CD8-positive, alpha-beta memory T cell (primary cell): Measurements from ENCODE around the gene DOCK10. TPM values are rescaled to one million over a fixed set of nuclear protein-coding genes. Genes with fewer than 3 reads are reported as not detected.

Source experiments
- CTCF ChIA-PET: fragments of 350-600 bp; sonication (Branson Sonifier 250); formaldehyde crosslinking; loops from one replicate; lab custom pipeline; 2021; ENCODE audit warnings: antibody characterized with exemption; lab: Charles Lee
- POLR2A ChIA-PET: fragments of 350-600 bp; sonication (Branson Sonifier 250); formaldehyde crosslinking; loops from one replicate; lab custom pipeline; 2021; ENCODE audit warnings: antibody characterized with exemption; lab: Charles Lee
- DNase-seq, 5 donors: peaks; one replicate each; pipeline versions ENCODE4 v3.0.0 to v3.0.0-alpha.2; 2020 to 2022; ENCODE audit warnings: mixed read lengths in 1 of 5
- H3K27ac ChIP-seq: one replicate; pipeline ENCODE4 v1.7.0; 2013; ENCODE audit warnings: low read depth, mild to moderate bottlenecking, low read length, moderate library complexity
- H3K27me3 ChIP-seq: 2 replicates; pipeline ENCODE4 v1.7.0; 2013; ENCODE audit warnings: low read length, mild to moderate bottlenecking; ENCODE audit not compliant: insufficient read depth, poor library complexity, severe bottlenecking
- H3K36me3 ChIP-seq: 2 replicates; pipeline ENCODE4 v1.7.0; 2013; ENCODE audit warnings: mild to moderate bottlenecking, low read length, moderate library complexity; ENCODE audit not compliant: insufficient read depth
- H3K4me1 ChIP-seq: 2 replicates; pipeline ENCODE4 v1.7.0; 2013; ENCODE audit warnings: mild to moderate bottlenecking, low read length, moderate library complexity; ENCODE audit not compliant: insufficient read depth
- H3K4me3 ChIP-seq: 2 replicates; pipeline ENCODE4 v1.7.0; 2013; ENCODE audit warnings: mild to moderate bottlenecking, low read length
- H3K9me3 ChIP-seq: 2 replicates; pipeline ENCODE4 v1.7.0; 2013; ENCODE audit warnings: mild to moderate bottlenecking, low read length
- H3K27ac Mint-ChIP-seq, 8 donors: one replicate each; pipeline ENCODE4 v1.8.0; 2020 to 2021; ENCODE audit warnings: mixed read lengths in 8 of 8, mild to moderate bottlenecking in 6 of 8, inconsistent platforms in 3 of 8, moderate library complexity in 3 of 8
- H3K27me3 Mint-ChIP-seq, 2 donors: one replicate each; pipeline ENCODE4 v1.8.0; 2020 to 2021; ENCODE audit warnings: mixed read lengths in 2 of 2, mild to moderate bottlenecking in 1 of 2, moderate library complexity in 1 of 2
- H3K36me3 Mint-ChIP-seq, 3 donors: one replicate each; pipeline ENCODE4 v1.8.0; 2020 to 2021; ENCODE audit warnings: mixed read lengths in 3 of 3, inconsistent platforms in 1 of 3, mild to moderate bottlenecking in 1 of 3
- H3K4me1 Mint-ChIP-seq, 3 donors: one replicate each; pipeline ENCODE4 v1.8.0; 2020 to 2021; ENCODE audit warnings: mixed read lengths in 3 of 3, inconsistent platforms in 1 of 3, mild to moderate bottlenecking in 1 of 3
- H3K4me3 Mint-ChIP-seq, 7 donors: one replicate each; pipeline ENCODE4 v1.8.0; 2020 to 2021; ENCODE audit warnings: mixed read lengths in 7 of 7, mild to moderate bottlenecking in 6 of 7, moderate library complexity in 4 of 7, inconsistent platforms in 2 of 7
- H3K9me3 Mint-ChIP-seq, 5 donors: one replicate each; pipeline ENCODE4 v1.8.0; 2020 to 2022; ENCODE audit warnings: mixed read lengths in 5 of 5, mild to moderate bottlenecking in 3 of 5, moderate library complexity in 2 of 5, inconsistent platforms in 1 of 5
- polyA plus RNA-seq: library from polyadenylated mRNA; unstranded; fragments of 300-500 nt; fragmentation: Illumina TruSeq; gene quantifications from one replicate; pipeline ENCODE4 v1.2.3, GENCODE V29; 2021
- total RNA-seq, 2 experiments: library from RNA; stranded (reverse); gene quantifications; one replicate each; pipeline ENCODE4 v1.2.3, GENCODE V29; 2021

The DOCK10 gene
- total and polyA plus RNA-seq, 3 experiments from 2014 or later = 52.4 to 138 (median 135) TPM

- Histone ChIP-seq H3K27me3 (no peaks in the 10 kb centered on the region), H3K4me3 (no peak overlapping the region), H3K9me3 (no peaks in the 10 kb centered on the region), H3K4me1 (peaks cover 61% of the 10 kb centered on the region), H3K36me3 (no peaks in the 10 kb centered on the region), H3K27ac (no peak overlapping the region)
- CTCF ChIA-PET = interaction anchor here (0.8 to 5.4 kb wide), 3 partner anchors 9 to 202 kb away, joined by 3 to 30 read pairs (median 3); no protein-coding TSS in a partner anchor
- Mint-ChIP-seq H3K27ac (peak overlapping the region in 6 of 8 donors; percentile 29 to 83 (median 62)), H3K4me3 (no peak overlapping the region), H3K27me3 (no peaks in the 10 kb centered on the region), H3K9me3 (no peaks in the 10 kb centered on the region), H3K36me3 (peaks cover 0 to 3% (median 3%) of the 10 kb centered on the region in 3 donors), H3K4me1 (peaks cover 76 to 100% (median 96%) of the 10 kb centered on the region in 3 donors)
- no peak for DNase-seq
- POLR2A ChIA-PET = no interaction called here
These were observed 31.5 kb downstream of the DOCK10 start for GRCh38 chr2:225010804-225011203.

- Mint-ChIP-seq H3K27me3 (no peaks in the 10 kb centered on the region), H3K36me3 (peaks cover 0 to 5% (median 4%) of the 10 kb centered on the region in 3 donors), H3K4me3 (peak overlapping the region in 1 of 7 donors; percentile 19), H3K9me3 (no peaks in the 10 kb centered on the region), H3K27ac (peak overlapping the region; percentile 24 to 87 (median 68)), H3K4me1 (peaks cover 75 to 100% (median 95%) of the 10 kb centered on the region in 3 donors)
- Histone ChIP-seq H3K4me1 (peaks cover 59% of the 10 kb centered on the region), H3K27me3 (no peaks in the 10 kb centered on the region), H3K36me3 (no peaks in the 10 kb centered on the region), H3K27ac (no peak overlapping the region), H3K4me3 (no peak overlapping the region), H3K9me3 (no peaks in the 10 kb centered on the region)
- ChIA-PET POLR2A (interaction anchor here (0.7 kb wide), 1 partner anchor 45 kb away, joined by 5 read pairs; no protein-coding TSS in a partner anchor), CTCF (interaction anchor here (0.8 to 5.4 kb wide), 6 partner anchors 8 to 201 kb away, joined by 3 to 30 read pairs (median 4); no protein-coding TSS in a partner anchor)
- no peak for DNase-seq
These were observed 32.5 kb downstream of the DOCK10 start for GRCh38 chr2:225009768-225010167.

- no peaks in the 10 kb centered on the region for H3K27me3 ChIP-seq
- no peaks in the 10 kb centered on the region for H3K36me3 ChIP-seq
- Mint-ChIP-seq H3K27me3 (no peaks in the 10 kb centered on the region), H3K36me3 (peaks cover 0 to 7% (median 4%) of the 10 kb centered on the region in 3 donors), H3K9me3 (no peaks in the 10 kb centered on the region), H3K27ac (peak overlapping the region in 7 of 8 donors; percentile 23 to 63 (median 49)), H3K4me3 (no peak overlapping the region), H3K4me1 (peaks cover 75 to 100% (median 96%) of the 10 kb centered on the region in 3 donors)
- no peak overlapping the region for H3K4me3 ChIP-seq
- ChIA-PET POLR2A (interaction anchor here (0.7 kb wide), 1 partner anchor 46 kb away, joined by 5 read pairs; no protein-coding TSS in a partner anchor), CTCF (interaction anchor here (0.8 to 1.4 kb wide), 5 partner anchors 11 to 183 kb away, joined by 3 to 4 read pairs (median 3); no protein-coding TSS in a partner anchor)
- H3K27ac ChIP-seq = no peak overlapping the region
- peaks cover 59% of the 10 kb centered on the region for H3K4me1 ChIP-seq
- no peak for DNase-seq
- no peaks in the 10 kb centered on the region for H3K9me3 ChIP-seq
These were observed 33.3 kb downstream of the DOCK10 start for GRCh38 chr2:225008935-225009334.

- CTCF ChIA-PET = interaction anchor here (0.8 to 1.3 kb wide), 3 partner anchors 12 to 21 kb away, joined by 3 to 4 read pairs (median 3); no protein-coding TSS in a partner anchor
- Mint-ChIP-seq H3K27ac (peak overlapping the region in 7 of 8 donors; percentile 10 to 60 (median 38)), H3K4me1 (peaks cover 74 to 100% (median 96%) of the 10 kb centered on the region in 3 donors), H3K27me3 (no peaks in the 10 kb centered on the region), H3K36me3 (peaks cover 0 to 8% (median 4%) of the 10 kb centered on the region in 3 donors), H3K4me3 (no peak overlapping the region), H3K9me3 (no peaks in the 10 kb centered on the region)
- no peaks in the 10 kb centered on the region for H3K36me3 ChIP-seq
- DNase-seq = no peak
- POLR2A ChIA-PET = no interaction called here
- no peaks in the 10 kb centered on the region for H3K27me3 ChIP-seq
- H3K4me3 ChIP-seq = no peak overlapping the region
- H3K4me1 ChIP-seq = peaks cover 55% of the 10 kb centered on the region
- no peaks in the 10 kb centered on the region for H3K9me3 ChIP-seq
- H3K27ac ChIP-seq = no peak overlapping the region
These were observed 34.0 kb downstream of the DOCK10 start for GRCh38 chr2:225008179-225008856.

- Histone ChIP-seq H3K4me1 (peaks cover 52% of the 10 kb centered on the region), H3K27me3 (no peaks in the 10 kb centered on the region), H3K9me3 (no peaks in the 10 kb centered on the region), H3K36me3 (no peaks in the 10 kb centered on the region), H3K4me3 (no peak overlapping the region), H3K27ac (no peak overlapping the region)
- H3K27ac Mint-ChIP-seq = peak overlapping the region in 5 of 8 donors; percentile 29 to 86 (median 69)
- POLR2A ChIA-PET = no interaction called here
- H3K4me1 Mint-ChIP-seq = peaks cover 75 to 98% (median 97%) of the 10 kb centered on the region in 3 donors
- no peaks in the 10 kb centered on the region for H3K9me3 Mint-ChIP-seq
- H3K27me3 Mint-ChIP-seq = no peaks in the 10 kb centered on the region
- peak overlapping the region in 1 of 7 donors; percentile 3 for H3K4me3 Mint-ChIP-seq
- CTCF ChIA-PET = no interaction called here
- no peak for DNase-seq
- peaks cover 0 to 8% (median 6%) of the 10 kb centered on the region in 3 donors for H3K36me3 Mint-ChIP-seq
These were observed 35.5 kb downstream of the DOCK10 start for GRCh38 chr2:225006730-225007129.

- Histone ChIP-seq H3K4me3 (no peak overlapping the region), H3K36me3 (no peaks in the 10 kb centered on the region), H3K4me1 (peaks cover 58% of the 10 kb centered on the region), H3K27ac (no peak overlapping the region), H3K27me3 (no peaks in the 10 kb centered on the region), H3K9me3 (no peaks in the 10 kb centered on the region)
- no peak for DNase-seq
- H3K27ac Mint-ChIP-seq = peak overlapping the region in 6 of 8 donors; percentile 24 to 78 (median 48)
- no peak overlapping the region for H3K4me3 Mint-ChIP-seq
- H3K36me3 Mint-ChIP-seq = peaks cover 0 to 10% (median 10%) of the 10 kb centered on the region in 3 donors
- no peaks in the 10 kb centered on the region for H3K9me3 Mint-ChIP-seq
- ChIA-PET CTCF (interaction anchor here (4.2 kb wide), 1 partner anchor 11 kb away, joined by 20 read pairs; no protein-coding TSS in a partner anchor), POLR2A (no interaction called here)
- no peaks in the 10 kb centered on the region for H3K27me3 Mint-ChIP-seq
- peaks cover 71 to 98% (median 95%) of the 10 kb centered on the region in 3 donors for H3K4me1 Mint-ChIP-seq
These were observed 37.7 kb downstream of the DOCK10 start for GRCh38 chr2:225004597-225004996.

- DNase-seq = peak in 1 of 5 donors; percentile 26
- peak overlapping the region; percentile 28 to 88 (median 80) for H3K27ac Mint-ChIP-seq
- no peak overlapping the region for H3K4me3 ChIP-seq
- H3K4me1 Mint-ChIP-seq = peaks cover 63 to 95% (median 94%) of the 10 kb centered on the region in 3 donors
- no peak overlapping the region for H3K27ac ChIP-seq
- H3K36me3 Mint-ChIP-seq = peaks cover 0 to 14% (median 13%) of the 10 kb centered on the region in 3 donors
- CTCF ChIA-PET = interaction anchor here (0.6 to 4.7 kb wide), 34 partner anchors 9 to 227 kb away, joined by 3 to 64 read pairs (median 6); partner anchors contain the start of gene DOCK10
- H3K27me3 Mint-ChIP-seq = no peaks in the 10 kb centered on the region
- H3K9me3 ChIP-seq = no peaks in the 10 kb centered on the region
- no peaks in the 10 kb centered on the region for H3K36me3 ChIP-seq
- H3K27me3 ChIP-seq = no peaks in the 10 kb centered on the region
- POLR2A ChIA-PET = no interaction called here
- peaks cover 53% of the 10 kb centered on the region for H3K4me1 ChIP-seq
- H3K4me3 Mint-ChIP-seq = peak overlapping the region in 4 of 7 donors; percentile 11 to 57 (median 46)
- no peaks in the 10 kb centered on the region for H3K9me3 Mint-ChIP-seq
These were observed 39.6 kb downstream of the DOCK10 start for GRCh38 chr2:225002656-225003045.
